Loucy (cell line): ENCODE measurements around the gene UBALD2.

ENCODE experiments used
- H2AFZ ChIP-seq: fragments of 200-600 bp; sonication (generic); 2 replicates; pipeline ENCODE4 v1.6.0; 2016; ENCODE audit warnings: antibody characterized with exemption, mild to moderate bottlenecking, low read length, moderate library complexity
- H3F3A ChIP-seq: fragments of 200-600 bp; 2 replicates; pipeline ENCODE4 v1.6.0; 2016; ENCODE audit warnings: antibody characterized with exemption, low read depth, mild to moderate bottlenecking
- H3K27me3 ChIP-seq: fragments of 200-600 bp; sonication (generic); 2 replicates; pipeline ENCODE4 v1.6.1; 2014; ENCODE audit warnings: low read length, mild to moderate bottlenecking; ENCODE audit not compliant: insufficient read depth, poor library complexity, severe bottlenecking
- H3K36me3 ChIP-seq: fragments of 200-600 bp; sonication (generic); 2 replicates; pipeline ENCODE4 v1.6.1; 2016; ENCODE audit warnings: low read length; ENCODE audit not compliant: insufficient read depth
- H3K4me1 ChIP-seq: fragments of 200-600 bp; sonication (generic); 2 replicates; pipeline ENCODE4 v1.5.1; 2014; ENCODE audit warnings: low read length, mild to moderate bottlenecking; ENCODE audit not compliant: insufficient read depth, poor library complexity, severe bottlenecking
- H3K4me2 ChIP-seq: fragments of 200-600 bp; sonication (generic); 2 replicates; pipeline ENCODE4 v1.6.0; 2014; ENCODE audit warnings: antibody characterized with exemption, low read length, low read depth, mild to moderate bottlenecking; ENCODE audit not compliant: poor library complexity, severe bottlenecking
- H3K4me3 ChIP-seq: fragments of 200-600 bp; sonication (generic); 2 replicates; pipeline ENCODE4 v1.5.1; 2014; ENCODE audit warnings: low read length, mild to moderate bottlenecking, mixed read lengths; ENCODE audit not compliant: poor library complexity, severe bottlenecking
- H3K79me2 ChIP-seq: fragments of 200-600 bp; sonication (generic); 2 replicates; pipeline ENCODE4 v1.6.1; 2014; ENCODE audit warnings: low read length; ENCODE audit not compliant: insufficient read depth
- H3K9ac ChIP-seq: fragments of 200-600 bp; sonication (generic); 2 replicates; pipeline ENCODE4 v1.6.0; 2014; ENCODE audit warnings: mild to moderate bottlenecking, low read depth, low read length, moderate library complexity; ENCODE audit not compliant: poor library complexity, severe bottlenecking
- H3K9me2 ChIP-seq: fragments of 200-600 bp; sonication (generic); replicated peaks from 2 replicates; pipeline ENCODE4 v1.6.1; 2016; ENCODE audit warnings: low read depth, low read length, mixed read lengths
- H3K9me3 ChIP-seq: fragments of 200-600 bp; sonication (generic); 2 replicates; pipeline ENCODE4 v1.6.1; 2014; ENCODE audit warnings: mild to moderate bottlenecking, antibody characterized with exemption, low read length, low read depth; ENCODE audit not compliant: insufficient read depth
- H4K20me1 ChIP-seq: fragments of 200-600 bp; sonication (generic); 2 replicates; pipeline ENCODE4 v1.6.0; 2014; ENCODE audit warnings: antibody characterized with exemption, low read length, mild to moderate bottlenecking; ENCODE audit not compliant: insufficient read depth, poor library complexity, severe bottlenecking
- EZH2phosphoT487 ChIP-seq: fragments of 200-600 bp; IDR thresholded peaks from 2 replicates; pipeline ENCODE4 v1.6.1; 2018; ENCODE audit warnings: antibody characterized with exemption, mild to moderate bottlenecking, moderate library complexity, borderline replicate concordance
- TF ChIP-seq, protein P1 (sequence below): fragments of 200-600 bp; sonication (generic); conservative IDR thresholded peaks from 2 replicates; pipeline ENCODE4 v1.5.1; 2014; ENCODE audit warnings: mild to moderate bottlenecking, antibody characterized with exemption, low read length

Gene UBALD2

DNA sequence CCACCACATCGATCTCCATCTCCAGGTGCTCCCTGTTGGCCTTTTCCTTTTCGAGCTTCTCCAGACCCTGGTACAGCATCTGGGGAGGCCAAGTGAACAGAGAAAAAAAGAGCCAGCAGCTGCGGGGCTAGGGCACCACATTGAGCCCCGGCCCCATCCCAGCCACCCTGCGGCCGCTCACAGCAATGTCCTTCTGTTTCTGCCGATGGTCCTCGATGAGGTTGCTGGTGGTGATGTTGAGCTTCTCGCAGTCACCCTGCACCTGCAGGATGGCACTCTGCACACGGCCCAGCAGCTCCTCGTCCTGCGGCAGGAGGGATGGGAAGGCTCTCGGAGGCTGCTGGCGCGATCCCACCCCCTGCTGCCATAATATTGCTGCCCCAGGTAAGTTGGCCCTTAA is 15.5 kb downstream of the UBALD2 start:
- Histone ChIP-seq H3K27me3 (no peaks in the 10 kb centered on the region), H3K4me3 (no peak overlapping the region), H3K9me3 (no peaks in the 10 kb centered on the region), H3K4me1 (no peaks in the 10 kb centered on the region), H3K4me2 (no peak overlapping the region), H3F3A (no peaks in the 10 kb centered on the region), H3K79me2 (no peaks in the 10 kb centered on the region), H3K36me3 (no peaks in the 10 kb centered on the region), H3K9me2 (no peaks in the 10 kb centered on the region), H3K9ac (no peak overlapping the region), H4K20me1 (no peaks in the 10 kb centered on the region), H2AFZ (no peak overlapping the region)
- TF ChIP-seq EZH2phosphoT487: no peak
- TF ChIP-seq, protein P1, sequence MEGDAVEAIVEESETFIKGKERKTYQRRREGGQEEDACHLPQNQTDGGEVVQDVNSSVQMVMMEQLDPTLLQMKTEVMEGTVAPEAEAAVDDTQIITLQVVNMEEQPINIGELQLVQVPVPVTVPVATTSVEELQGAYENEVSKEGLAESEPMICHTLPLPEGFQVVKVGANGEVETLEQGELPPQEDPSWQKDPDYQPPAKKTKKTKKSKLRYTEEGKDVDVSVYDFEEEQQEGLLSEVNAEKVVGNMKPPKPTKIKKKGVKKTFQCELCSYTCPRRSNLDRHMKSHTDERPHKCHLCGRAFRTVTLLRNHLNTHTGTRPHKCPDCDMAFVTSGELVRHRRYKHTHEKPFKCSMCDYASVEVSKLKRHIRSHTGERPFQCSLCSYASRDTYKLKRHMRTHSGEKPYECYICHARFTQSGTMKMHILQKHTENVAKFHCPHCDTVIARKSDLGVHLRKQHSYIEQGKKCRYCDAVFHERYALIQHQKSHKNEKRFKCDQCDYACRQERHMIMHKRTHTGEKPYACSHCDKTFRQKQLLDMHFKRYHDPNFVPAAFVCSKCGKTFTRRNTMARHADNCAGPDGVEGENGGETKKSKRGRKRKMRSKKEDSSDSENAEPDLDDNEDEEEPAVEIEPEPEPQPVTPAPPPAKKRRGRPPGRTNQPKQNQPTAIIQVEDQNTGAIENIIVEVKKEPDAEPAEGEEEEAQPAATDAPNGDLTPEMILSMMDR: no peak

DNA sequence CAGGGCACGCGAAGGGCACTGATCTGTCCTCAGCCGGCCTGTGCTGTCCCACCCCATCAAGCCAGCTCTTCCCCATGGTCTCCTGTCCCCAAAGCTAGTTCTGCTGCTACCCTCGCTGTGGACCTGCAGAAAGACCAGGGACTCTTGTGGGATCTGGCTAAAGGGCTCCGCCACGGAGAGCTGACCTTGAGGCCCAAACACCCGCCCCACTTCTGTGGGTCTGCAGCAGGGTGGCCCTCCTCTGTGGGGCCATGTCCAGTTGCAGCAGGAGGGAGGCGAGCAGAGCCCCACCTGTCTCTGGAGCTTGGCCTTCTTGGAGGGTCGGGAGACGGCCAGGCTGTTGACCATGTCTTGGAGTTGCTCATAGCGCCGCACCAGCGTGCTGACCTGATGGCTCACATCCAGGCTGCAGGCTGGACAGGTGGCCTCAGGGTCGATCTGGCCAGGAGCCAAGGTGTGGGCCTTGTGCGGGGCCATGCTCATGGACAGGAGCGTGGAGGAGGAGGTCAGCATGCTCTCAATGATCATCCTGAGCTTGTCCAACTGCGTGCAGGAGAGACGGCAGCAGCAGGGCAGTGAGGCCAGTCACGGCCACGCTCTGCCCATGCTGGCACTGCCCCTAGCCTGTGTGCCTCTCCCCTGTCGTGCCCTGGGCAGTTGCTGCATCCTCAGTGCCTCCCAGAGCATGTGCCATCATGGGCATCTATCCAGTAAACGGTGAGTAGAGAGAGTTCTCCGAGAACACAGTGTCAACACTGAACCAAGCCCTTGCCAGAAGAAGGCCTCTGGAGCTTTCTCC is 16.6 kb downstream of the UBALD2 start:
- Histone ChIP-seq H2AFZ (no peak overlapping the region), H3K27me3 (no peaks in the 10 kb centered on the region), H3K4me1 (no peaks in the 10 kb centered on the region), H3K9me3 (no peaks in the 10 kb centered on the region), H3F3A (no peaks in the 10 kb centered on the region), H3K4me3 (no peak overlapping the region), H3K79me2 (no peaks in the 10 kb centered on the region), H3K36me3 (no peaks in the 10 kb centered on the region), H4K20me1 (no peaks in the 10 kb centered on the region), H3K9ac (no peak overlapping the region), H3K9me2 (no peaks in the 10 kb centered on the region), H3K4me2 (no peak overlapping the region)
- TF ChIP-seq EZH2phosphoT487: no peak
- TF ChIP-seq, protein P1: no peak

DNA sequence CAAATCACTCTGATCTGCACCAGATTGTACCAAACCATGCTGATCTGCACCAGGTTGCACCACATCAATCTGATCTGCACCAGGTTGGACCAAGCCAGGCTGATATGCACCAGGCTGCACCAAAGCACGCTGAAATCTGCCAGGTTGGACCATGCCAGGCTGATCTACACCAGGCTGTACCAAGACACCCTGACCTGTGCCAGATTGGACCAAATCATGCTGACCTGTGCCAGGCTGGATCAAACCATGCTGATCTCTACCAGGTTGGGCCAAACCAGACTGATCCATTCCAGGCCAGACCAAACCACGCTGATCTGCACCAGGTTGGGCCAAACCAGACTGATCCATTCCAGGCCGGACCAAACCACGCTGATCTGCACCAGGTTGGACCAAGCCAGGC is 27.4 kb downstream of the UBALD2 start:
- Histone ChIP-seq H3K36me3 (no peaks in the 10 kb centered on the region), H3K9me2 (no peaks in the 10 kb centered on the region), H3K4me2 (no peak overlapping the region), H4K20me1 (no peaks in the 10 kb centered on the region), H3K9me3 (no peaks in the 10 kb centered on the region), H3F3A (no peaks in the 10 kb centered on the region), H3K27me3 (no peaks in the 10 kb centered on the region), H3K9ac (no peak overlapping the region), H2AFZ (no peak overlapping the region), H3K4me1 (no peaks in the 10 kb centered on the region), H3K4me3 (no peak overlapping the region), H3K79me2 (no peaks in the 10 kb centered on the region)
- TF ChIP-seq, protein P1: no peak
- no peak for TF ChIP-seq EZH2phosphoT487
